Spleen (tissue), 7 donors: ENCODE measurements around the gene MYO3B.

Experiments
- POLR2AphosphoS5 ChIP-seq, 3 donors: sonication (generic); formaldehyde crosslinking; IDR thresholded peaks; one replicate each; pipeline ENCODE4 v1.5.1; 2017; ENCODE audit warnings: antibody characterized with exemption in 3 of 3
- TF ChIP-seq, protein P1 (sequence below), 11 experiments: fragments of 200-600 bp in 7 of 11; fragments of 450-650 bp in 4 of 11; sonication (generic) in 4 of 11; IDR thresholded peaks in 8 of 11; conservative IDR thresholded peaks in 3 of 11; 1 replicate in 7 of 11; 2 replicates in 4 of 11; pipeline versions ENCODE4 v1.4.0 to v1.8.0; 2016 to 2021; ENCODE audit warnings: antibody characterized with exemption in 11 of 11, inconsistent platforms in 4 of 11, mild to moderate bottlenecking in 1 of 11
- donor health status: DM: no; HTN: no; CAD: no; lungs with moderate emphysema.
- donor health status: DM: no; HTN: no; CAD: no.
- donor health status: DM: no; HTN: no; CAD: no.

DNA sequence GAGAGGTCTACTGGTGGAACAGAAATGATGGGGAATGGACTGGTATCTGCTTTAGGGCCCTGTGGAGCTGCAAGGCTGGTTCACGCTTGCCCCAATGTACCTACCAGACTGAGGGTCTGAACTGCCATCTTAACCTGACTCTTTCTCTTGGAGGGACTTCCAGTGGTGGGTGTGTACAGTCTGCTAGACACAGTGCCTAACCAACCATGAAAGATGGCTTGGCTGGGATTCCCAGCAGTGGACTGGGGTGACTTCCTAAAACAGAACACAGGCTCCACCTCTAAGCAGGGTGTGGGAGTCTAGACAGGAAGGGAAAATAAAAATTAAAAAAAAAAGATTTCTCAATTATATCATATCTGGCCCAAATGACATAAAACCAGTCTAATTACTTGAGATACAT lies 25.5 kb upstream of the MYO3B start:
- no peak for TF ChIP-seq POLR2AphosphoS5 (IDR thresholded peaks at IDR 0.05)
- TF ChIP-seq, protein P1, sequence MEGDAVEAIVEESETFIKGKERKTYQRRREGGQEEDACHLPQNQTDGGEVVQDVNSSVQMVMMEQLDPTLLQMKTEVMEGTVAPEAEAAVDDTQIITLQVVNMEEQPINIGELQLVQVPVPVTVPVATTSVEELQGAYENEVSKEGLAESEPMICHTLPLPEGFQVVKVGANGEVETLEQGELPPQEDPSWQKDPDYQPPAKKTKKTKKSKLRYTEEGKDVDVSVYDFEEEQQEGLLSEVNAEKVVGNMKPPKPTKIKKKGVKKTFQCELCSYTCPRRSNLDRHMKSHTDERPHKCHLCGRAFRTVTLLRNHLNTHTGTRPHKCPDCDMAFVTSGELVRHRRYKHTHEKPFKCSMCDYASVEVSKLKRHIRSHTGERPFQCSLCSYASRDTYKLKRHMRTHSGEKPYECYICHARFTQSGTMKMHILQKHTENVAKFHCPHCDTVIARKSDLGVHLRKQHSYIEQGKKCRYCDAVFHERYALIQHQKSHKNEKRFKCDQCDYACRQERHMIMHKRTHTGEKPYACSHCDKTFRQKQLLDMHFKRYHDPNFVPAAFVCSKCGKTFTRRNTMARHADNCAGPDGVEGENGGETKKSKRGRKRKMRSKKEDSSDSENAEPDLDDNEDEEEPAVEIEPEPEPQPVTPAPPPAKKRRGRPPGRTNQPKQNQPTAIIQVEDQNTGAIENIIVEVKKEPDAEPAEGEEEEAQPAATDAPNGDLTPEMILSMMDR (IDR thresholded peaks at IDR 0.05 in 8 of 11, conservative IDR thresholded peaks at IDR 0.05 in 3 of 11), result no peak
